Thyroid gland (tissue), 4 donors: ENCODE measurements around the gene PTPRT. TPM values are rescaled to one million over a fixed set of nuclear protein-coding genes. Genes with fewer than 3 reads are reported as not detected.

ENCODE experiments used
- DNase-seq, 2 donors: peaks; one replicate each; pipeline ENCODE4 v3.0.0-alpha.2; 2019
- H3K27ac ChIP-seq, 3 donors: fragments of 200-600 bp; sonication (generic); 1 replicate in 2 of 3; 2 replicates in 1 of 3; pipeline ENCODE4 v1.5.1; 2016 to 2019; ENCODE audit warnings: mild to moderate bottlenecking in 1 of 3, moderate library complexity in 1 of 3
- H3K27me3 ChIP-seq: fragments of 200-600 bp; sonication (generic); one replicate; pipeline ENCODE4 v1.5.1; 2019
- H3K36me3 ChIP-seq, 2 donors: fragments of 200-600 bp; sonication (generic); one replicate each; pipeline ENCODE4 v1.5.1; 2016 to 2019
- H3K4me1 ChIP-seq, 2 donors: fragments of 200-600 bp; sonication (generic); one replicate each; pipeline ENCODE4 v1.5.1; 2017 to 2019
- H3K4me3 ChIP-seq, 3 donors: fragments of 200-600 bp; sonication (generic); replicated peaks in 1 of 3; 1 replicate in 2 of 3; 2 replicates in 1 of 3; pipeline ENCODE4 v1.5.1; 2016; ENCODE audit warnings: mild to moderate bottlenecking in 1 of 3
- H3K9me3 ChIP-seq: fragments of 200-600 bp; sonication (generic); one replicate; pipeline ENCODE4 v1.5.1; 2017
- CTCF ChIP-seq, 6 experiments: fragments of 200-600 bp in 3 of 6; fragments of 450-650 bp in 3 of 6; sonication (generic) in 3 of 6; IDR thresholded peaks; one replicate each; pipeline ENCODE4 v1.5.1; 2016 to 2019; ENCODE audit warnings: antibody characterized with exemption in 6 of 6, mild to moderate bottlenecking in 2 of 6, inconsistent platforms in 1 of 6, moderate library complexity in 1 of 6
- POLR2A ChIP-seq, 2 donors: fragments of 450-650 bp; IDR thresholded peaks; one replicate each; pipeline ENCODE4 v1.6.1; 2017; ENCODE audit warnings: antibody characterized with exemption in 2 of 2, mild to moderate bottlenecking in 2 of 2, moderate library complexity in 1 of 2
- WGBS, 2 donors: methylation state at CpG; one replicate each; pipeline ENCODE4 v1.1.5; 2017; 5-methylcytosine and 5-hydroxymethylcytosine counted together
- intact Hi-C: fragments of 100-400 bp; cut with DNase I; formaldehyde crosslinking; loops from one replicate; pipeline ENCODE4 v1.15.1; 2023
- total RNA-seq, 4 donors: library from RNA; depleted of rRNA; stranded (reverse); fragments of >200 nt; gene quantifications; one replicate each; pipeline ENCODE4 v1.2.3, GENCODE V29; 2016

PTPRT gene
- total RNA-seq, 4 donors from 2014 or later, result 0.11 to 0.15 TPM; not detected in 2

GRCh38 chr20:42502591-42502990 lies 687.1 kb downstream of the PTPRT start:
- TF ChIP-seq CTCF (IDR thresholded peaks at IDR 0.05) (no peak), POLR2A (IDR thresholded peaks at IDR 0.05) (no peak)
- no peak for DNase-seq
- H3K9me3 ChIP-seq, result no peaks in the 10 kb centered on the region
- no peaks in the 10 kb centered on the region for H3K36me3 ChIP-seq
- H3K27ac ChIP-seq, result no peak overlapping the region
- intact Hi-C loops, result no loop called here
- H3K27me3 ChIP-seq, result no peaks in the 10 kb centered on the region
- H3K4me1 ChIP-seq, result no peaks in the 10 kb centered on the region
- H3K4me3 ChIP-seq, result no peak overlapping the region

GRCh38 chr20:42496595-42496994 lies 693.1 kb downstream of the PTPRT start:
- no peak overlapping the region for H3K27ac ChIP-seq
- TF ChIP-seq POLR2A (IDR thresholded peaks at IDR 0.05) (no peak), CTCF (IDR thresholded peaks at IDR 0.05) (no peak)
- no peaks in the 10 kb centered on the region for H3K4me1 ChIP-seq
- no peaks in the 10 kb centered on the region for H3K9me3 ChIP-seq
- WGBS, 2 donors, result 82 to 86% methylated on average over 5 of the region's 5 CpGs
- no peak overlapping the region for H3K4me3 ChIP-seq
- intact Hi-C loops, result no loop called here
- DNase-seq, result no peak
- no peaks in the 10 kb centered on the region for H3K36me3 ChIP-seq
- no peaks in the 10 kb centered on the region for H3K27me3 ChIP-seq

- WGBS, 2 donors, result 81 to 84% methylated on average over 4 of the region's 4 CpGs
Measured at GRCh38 chr20:42494290-42494689, 695.4 kb downstream of the PTPRT start.

GRCh38 chr20:42493001-42493400 lies 696.7 kb downstream of the PTPRT start:
- Histone ChIP-seq H3K27me3 (no peaks in the 10 kb centered on the region), H3K4me3 (no peak overlapping the region), H3K4me1 (no peaks in the 10 kb centered on the region), H3K9me3 (no peaks in the 10 kb centered on the region), H3K27ac (no peak overlapping the region), H3K36me3 (no peaks in the 10 kb centered on the region)
- intact Hi-C loops, result no loop called here
- no peak for DNase-seq
- TF ChIP-seq POLR2A (IDR thresholded peaks at IDR 0.05), result no peak
- no peak for TF ChIP-seq CTCF (IDR thresholded peaks at IDR 0.05)

More at GRCh38 chr20:42494290-42494689, 695.4 kb downstream of the PTPRT start:
- TF ChIP-seq CTCF (IDR thresholded peaks at IDR 0.05) (no peak), POLR2A (IDR thresholded peaks at IDR 0.05) (no peak)
- intact Hi-C loops, result no loop called here
- H3K4me1 ChIP-seq, result no peaks in the 10 kb centered on the region
- H3K27ac ChIP-seq, result no peak overlapping the region
- no peaks in the 10 kb centered on the region for H3K36me3 ChIP-seq
- DNase-seq, result no peak
- no peak overlapping the region for H3K4me3 ChIP-seq
- H3K9me3 ChIP-seq, result no peaks in the 10 kb centered on the region
- no peaks in the 10 kb centered on the region for H3K27me3 ChIP-seq

GRCh38 chr20:42492290-42492689 lies 697.4 kb downstream of the PTPRT start:
- no peak overlapping the region for H3K27ac ChIP-seq
- DNase-seq, result no peak
- 72 to 80% methylated on average over 2 of the region's 2 CpGs for WGBS, 2 donors
- no peak for TF ChIP-seq CTCF (IDR thresholded peaks at IDR 0.05)
- no peak for TF ChIP-seq POLR2A (IDR thresholded peaks at IDR 0.05)
- no peak overlapping the region for H3K4me3 ChIP-seq
- no peaks in the 10 kb centered on the region for H3K36me3 ChIP-seq
- H3K9me3 ChIP-seq, result no peaks in the 10 kb centered on the region
- intact Hi-C loops, result no loop called here
- H3K4me1 ChIP-seq, result no peaks in the 10 kb centered on the region
- H3K27me3 ChIP-seq, result no peaks in the 10 kb centered on the region
